Lung (tissue), 12 donors: ENCODE measurements around the gene BPIFB6. TPM values are rescaled to one million over a fixed set of nuclear protein-coding genes. Genes with fewer than 3 reads are reported as not detected.

Experiments
- ATAC-seq: fragments of 200-7000 bp; cut with Tn5 transposase; one replicate; pipeline ENCODE4 v1.9.1; 2020; ENCODE audit warnings: moderate number of reproducible peaks; ENCODE audit not compliant: insufficient read depth, low FRiP score
- DNase-seq, 3 donors: peaks; one replicate each; pipeline ENCODE4 v3.0.0-alpha.2; 2013 to 2017
- H3K27ac ChIP-seq, 2 donors: one replicate each; pipeline ENCODE4 v1.5.1; 2013; ENCODE audit warnings: mild to moderate bottlenecking in 2 of 2, moderate library complexity in 2 of 2, control low read depth in 1 of 2, inconsistent platforms in 1 of 2, low read depth in 1 of 2, low read length in 1 of 2
- H3K27me3 ChIP-seq, 3 donors: one replicate each; pipeline ENCODE4 v1.5.1; 2013; ENCODE audit warnings: low read length in 2 of 3; ENCODE audit not compliant: control insufficient read depth in 3 of 3, insufficient read depth in 3 of 3
- H3K36me3 ChIP-seq, 4 donors: one replicate each; pipeline ENCODE4 v1.5.1; 2013; ENCODE audit warnings: low read length in 4 of 4, mild to moderate bottlenecking in 1 of 4, moderate library complexity in 1 of 4; ENCODE audit not compliant: control insufficient read depth in 4 of 4, insufficient read depth in 4 of 4
- H3K4me1 ChIP-seq, 5 donors: one replicate each; pipeline ENCODE4 v1.5.1; 2013; ENCODE audit warnings: low read length in 5 of 5, mild to moderate bottlenecking in 2 of 5, moderate library complexity in 1 of 5; ENCODE audit not compliant: control insufficient read depth in 5 of 5, insufficient read depth in 5 of 5
- H3K4me3 ChIP-seq: one replicate; pipeline ENCODE4 v1.5.1; 2013; ENCODE audit warnings: mild to moderate bottlenecking, control low read depth, moderate library complexity
- H3K9ac ChIP-seq, 2 donors: one replicate each; pipeline ENCODE4 v1.5.1; 2013; ENCODE audit warnings: low read length in 2 of 2, control low read depth in 1 of 2; ENCODE audit not compliant: insufficient read depth in 1 of 2
- H3K9me3 ChIP-seq, 4 donors: one replicate each; pipeline ENCODE4 v1.5.1; 2013; ENCODE audit warnings: low read length in 3 of 4, mild to moderate bottlenecking in 1 of 4, moderate library complexity in 1 of 4; ENCODE audit not compliant: control insufficient read depth in 4 of 4, insufficient read depth in 3 of 4
- WGBS, 2 donors: extraction: QIAGEN DNeasy Blood & Tissue Kit; methylation state at CpG; one replicate each; pipeline ENCODE4 v1.1.7; 2013; 5-methylcytosine and 5-hydroxymethylcytosine counted together
- polyA plus RNA-seq, 2 donors: library from polyadenylated mRNA; stranded (reverse); fragments of 200-250 nt; gene quantifications; one replicate each; pipeline ENCODE4 v1.2.1, GENCODE V29; 2013
- total RNA-seq, 2 donors: library from RNA; depleted of rRNA in 1 of 2; stranded (reverse); fragments of >200 nt in 1 of 2; gene quantifications; one replicate each; pipeline ENCODE4 v1.2.1, GENCODE V29; 2014 to 2021
- TF ChIP-seq, protein P1 (sequence below): IDR thresholded peaks from 2 replicates; pipeline ENCODE4 v1.5.1; 2012; ENCODE audit warnings: mild to moderate bottlenecking; ENCODE audit errors: control extremely low read depth, extremely low read depth
- donor health status: control.
- donor health status: control.
- donor health status: Bipolar disorder and iron deficiency.
- donor health status: healthy.
- donor health status: DM: yes; HTN: yes; CAD: no.

Gene BPIFB6
- total and polyA plus RNA-seq, 4 donors, result not detected

DNA sequence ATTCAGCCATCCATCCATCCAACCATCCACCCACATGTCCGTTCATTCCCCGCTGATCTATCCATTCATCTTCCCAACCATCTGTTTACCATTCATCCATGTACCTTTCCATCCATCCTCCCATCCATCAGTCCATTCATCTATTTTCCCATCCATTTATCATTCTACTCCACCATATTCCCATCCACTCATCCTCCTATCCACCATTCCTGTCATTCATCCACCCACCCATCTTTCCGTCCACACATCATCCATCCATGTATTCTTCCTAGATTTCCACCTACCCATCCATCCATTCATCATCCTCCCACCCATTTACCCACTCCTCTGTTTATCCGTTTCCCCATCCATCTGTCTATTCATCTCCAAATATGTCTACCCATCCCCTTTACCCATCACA is 6.8 kb downstream of the BPIFB6 start:
- Histone ChIP-seq H3K27ac (no peak overlapping the region), H3K36me3 (no peaks in the 10 kb centered on the region), H3K27me3 (peaks cover 2 to 15% (median 3%) of the 10 kb centered on the region in 3 donors), H3K4me1 (no peaks in the 10 kb centered on the region), H3K9me3 (peaks cover 0 to 5% (median 2%) of the 10 kb centered on the region in 4 donors), H3K4me3 (no peak overlapping the region), H3K9ac (no peak overlapping the region)
- no peak for ATAC-seq
- WGBS, 2 donors, result 89 to 93% methylated on average over 4 of the region's 4 CpGs
- TF ChIP-seq, protein P1, sequence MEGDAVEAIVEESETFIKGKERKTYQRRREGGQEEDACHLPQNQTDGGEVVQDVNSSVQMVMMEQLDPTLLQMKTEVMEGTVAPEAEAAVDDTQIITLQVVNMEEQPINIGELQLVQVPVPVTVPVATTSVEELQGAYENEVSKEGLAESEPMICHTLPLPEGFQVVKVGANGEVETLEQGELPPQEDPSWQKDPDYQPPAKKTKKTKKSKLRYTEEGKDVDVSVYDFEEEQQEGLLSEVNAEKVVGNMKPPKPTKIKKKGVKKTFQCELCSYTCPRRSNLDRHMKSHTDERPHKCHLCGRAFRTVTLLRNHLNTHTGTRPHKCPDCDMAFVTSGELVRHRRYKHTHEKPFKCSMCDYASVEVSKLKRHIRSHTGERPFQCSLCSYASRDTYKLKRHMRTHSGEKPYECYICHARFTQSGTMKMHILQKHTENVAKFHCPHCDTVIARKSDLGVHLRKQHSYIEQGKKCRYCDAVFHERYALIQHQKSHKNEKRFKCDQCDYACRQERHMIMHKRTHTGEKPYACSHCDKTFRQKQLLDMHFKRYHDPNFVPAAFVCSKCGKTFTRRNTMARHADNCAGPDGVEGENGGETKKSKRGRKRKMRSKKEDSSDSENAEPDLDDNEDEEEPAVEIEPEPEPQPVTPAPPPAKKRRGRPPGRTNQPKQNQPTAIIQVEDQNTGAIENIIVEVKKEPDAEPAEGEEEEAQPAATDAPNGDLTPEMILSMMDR, result no peak
- DNase-seq, result no peak

DNA sequence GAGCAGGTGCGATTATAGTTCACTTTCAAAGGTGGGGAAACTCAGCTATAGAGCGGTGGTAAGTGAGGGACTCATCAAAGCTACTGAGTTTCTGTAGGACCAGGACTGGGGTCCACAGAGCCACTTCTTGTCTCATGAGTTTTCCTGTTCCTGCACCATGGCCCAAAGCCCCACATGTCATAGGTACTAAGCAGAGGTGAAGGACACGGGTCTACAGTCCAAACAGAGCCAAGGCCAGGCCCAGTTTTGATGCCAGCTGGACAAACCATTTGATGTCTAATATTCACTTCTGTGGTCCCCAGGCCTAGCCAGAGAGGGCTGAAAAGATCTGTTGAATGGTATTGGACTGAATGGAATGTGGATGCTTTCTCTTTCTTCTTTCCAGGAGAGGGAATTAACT is 11.0 kb downstream of the BPIFB6 start:
- H3K4me1 ChIP-seq, result no peaks in the 10 kb centered on the region
- H3K4me3 ChIP-seq, result no peak overlapping the region
- peaks cover 0 to 10% (median 4%) of the 10 kb centered on the region in 4 donors for H3K9me3 ChIP-seq
- H3K27me3 ChIP-seq, result peaks cover 2 to 11% (median 3%) of the 10 kb centered on the region in 3 donors
- no peak overlapping the region for H3K27ac ChIP-seq
- TF ChIP-seq, protein P1, result no peak
- no peak for DNase-seq
- no peak overlapping the region for H3K9ac ChIP-seq
- ATAC-seq, result no peak
- WGBS, 2 donors, result 89 to 92% methylated on average over 3 of the region's 3 CpGs
- no peaks in the 10 kb centered on the region for H3K36me3 ChIP-seq

DNA sequence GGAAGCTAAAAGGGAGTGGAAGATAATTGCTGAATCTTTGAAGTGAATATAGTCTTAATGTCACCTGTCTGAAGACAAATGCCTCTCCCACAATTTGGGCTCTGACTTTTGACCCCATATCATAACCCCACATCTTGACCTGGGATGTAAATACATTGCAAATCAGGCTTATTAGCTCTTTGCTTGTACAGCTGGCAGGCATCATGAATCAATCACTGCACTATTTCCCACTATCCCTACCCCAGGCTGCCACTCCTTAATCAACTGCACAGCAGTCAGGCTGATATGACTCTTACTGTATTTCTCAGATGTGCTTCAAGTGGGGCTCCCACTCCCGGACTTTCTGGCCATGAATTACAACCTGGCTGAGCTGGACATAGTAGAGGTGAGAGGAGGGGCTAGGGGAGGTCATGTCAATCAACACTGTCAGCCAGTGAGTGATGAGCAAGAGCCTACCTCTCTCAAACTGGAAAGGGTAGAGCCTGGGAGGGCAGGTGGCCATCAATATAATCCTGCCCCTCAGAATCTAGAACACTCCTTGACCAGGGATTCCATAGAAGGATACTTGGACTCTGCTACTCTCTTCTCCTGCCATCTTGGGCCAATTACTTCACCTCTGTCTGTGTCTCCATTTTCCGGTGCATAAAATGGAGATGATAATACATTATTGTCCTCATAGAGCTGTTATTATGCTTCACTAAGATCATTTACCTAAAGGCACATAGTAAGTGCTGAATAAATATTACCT is 11.7 kb downstream of the BPIFB6 start:
- TF ChIP-seq, protein P1, result no peak
- Histone ChIP-seq H3K4me3 (no peak overlapping the region), H3K36me3 (no peaks in the 10 kb centered on the region), H3K9ac (no peak overlapping the region), H3K4me1 (no peaks in the 10 kb centered on the region), H3K27me3 (peaks cover 2 to 5% (median 3%) of the 10 kb centered on the region in 3 donors), H3K27ac (no peak overlapping the region), H3K9me3 (peaks cover 0 to 13% (median 4%) of the 10 kb centered on the region in 4 donors)
- DNase-seq, result no peak
- 73 to 80% methylated on average over 2 of the region's 2 CpGs for WGBS, 2 donors
- no peak for ATAC-seq
